IPS-15b (cell line): ENCODE data around the gene CADM2.

Experiments used
- H3K27me3 ChIP-seq: one replicate; pipeline ENCODE4 v1.6.1; 2013; ENCODE audit warnings: low read length; ENCODE audit not compliant: control insufficient read depth, insufficient read depth
- H3K36me3 ChIP-seq: one replicate; pipeline ENCODE4 v1.6.1; 2013; ENCODE audit warnings: low read length; ENCODE audit not compliant: control insufficient read depth, insufficient read depth
- H3K4me1 ChIP-seq: one replicate; pipeline ENCODE4 v1.6.1; 2013; ENCODE audit warnings: mild to moderate bottlenecking, low read length; ENCODE audit not compliant: control insufficient read depth, insufficient read depth
- H3K4me3 ChIP-seq: one replicate; pipeline ENCODE4 v1.5.1; 2013; ENCODE audit warnings: low read depth, low read length
- H3K9ac ChIP-seq: one replicate; pipeline ENCODE4 v1.6.1; 2013; ENCODE audit warnings: low read depth, mild to moderate bottlenecking, low read length
- H3K9me3 ChIP-seq: one replicate; pipeline ENCODE4 v1.6.1; 2013; ENCODE audit warnings: mild to moderate bottlenecking, low read length; ENCODE audit not compliant: control insufficient read depth, insufficient read depth

Gene CADM2

GRCh38 chr3:85037203-85037602 lies 78.4 kb downstream of the CADM2 start:
- Histone ChIP-seq H3K4me1 (peaks cover 9% of the 10 kb centered on the region), H3K9me3 (no peaks in the 10 kb centered on the region), H3K27me3 (no peaks in the 10 kb centered on the region), H3K36me3 (no peaks in the 10 kb centered on the region), H3K9ac (no peak overlapping the region), H3K4me3 (no peak overlapping the region)

- Histone ChIP-seq H3K36me3 (no peaks in the 10 kb centered on the region), H3K9ac (no peak overlapping the region), H3K4me1 (peaks cover 15% of the 10 kb centered on the region), H3K27me3 (no peaks in the 10 kb centered on the region), H3K4me3 (no peak overlapping the region), H3K9me3 (no peaks in the 10 kb centered on the region)
These were observed 82.2 kb downstream of the CADM2 start for GRCh38 chr3:85041001-85041400.

- peaks cover 15% of the 10 kb centered on the region for H3K4me1 ChIP-seq
- no peaks in the 10 kb centered on the region for H3K36me3 ChIP-seq
- no peak overlapping the region for H3K4me3 ChIP-seq
- no peaks in the 10 kb centered on the region for H3K27me3 ChIP-seq
- H3K9ac ChIP-seq = no peak overlapping the region
- H3K9me3 ChIP-seq = no peaks in the 10 kb centered on the region
These were observed 82.8 kb downstream of the CADM2 start for GRCh38 chr3:85041562-85042055.

- no peaks in the 10 kb centered on the region for H3K4me1 ChIP-seq
- no peaks in the 10 kb centered on the region for H3K27me3 ChIP-seq
- no peaks in the 10 kb centered on the region for H3K36me3 ChIP-seq
- H3K4me3 ChIP-seq = no peak overlapping the region
- H3K9ac ChIP-seq = no peak overlapping the region
- H3K9me3 ChIP-seq = no peaks in the 10 kb centered on the region
These were observed 92.0 kb downstream of the CADM2 start for GRCh38 chr3:85050821-85051220.

GRCh38 chr3:85051786-85052185 lies 93.0 kb downstream of the CADM2 start:
- no peaks in the 10 kb centered on the region for H3K9me3 ChIP-seq
- no peaks in the 10 kb centered on the region for H3K27me3 ChIP-seq
- no peak overlapping the region for H3K9ac ChIP-seq
- no peaks in the 10 kb centered on the region for H3K4me1 ChIP-seq
- H3K4me3 ChIP-seq = no peak overlapping the region
- H3K36me3 ChIP-seq = no peaks in the 10 kb centered on the region

GRCh38 chr3:85053626-85054025 lies 94.8 kb downstream of the CADM2 start:
- Histone ChIP-seq H3K36me3 (no peaks in the 10 kb centered on the region), H3K9me3 (no peaks in the 10 kb centered on the region), H3K9ac (no peak overlapping the region), H3K4me3 (no peak overlapping the region), H3K4me1 (no peaks in the 10 kb centered on the region), H3K27me3 (no peaks in the 10 kb centered on the region)

- H3K36me3 ChIP-seq = no peaks in the 10 kb centered on the region
- no peak overlapping the region for H3K4me3 ChIP-seq
- H3K4me1 ChIP-seq = no peaks in the 10 kb centered on the region
- no peaks in the 10 kb centered on the region for H3K27me3 ChIP-seq
- no peak overlapping the region for H3K9ac ChIP-seq
- H3K9me3 ChIP-seq = no peaks in the 10 kb centered on the region
These were observed 95.8 kb downstream of the CADM2 start for GRCh38 chr3:85054579-85054978.

- H3K36me3 ChIP-seq = no peaks in the 10 kb centered on the region
- H3K27me3 ChIP-seq = no peaks in the 10 kb centered on the region
- H3K4me1 ChIP-seq = no peaks in the 10 kb centered on the region
- no peaks in the 10 kb centered on the region for H3K9me3 ChIP-seq
- no peak overlapping the region for H3K4me3 ChIP-seq
- H3K9ac ChIP-seq = no peak overlapping the region
These were observed 110.1 kb downstream of the CADM2 start for GRCh38 chr3:85068911-85069310.

GRCh38 chr3:85074003-85074402 lies 115.2 kb downstream of the CADM2 start:
- Histone ChIP-seq H3K4me3 (no peak overlapping the region), H3K9ac (no peak overlapping the region), H3K27me3 (no peaks in the 10 kb centered on the region), H3K4me1 (peaks cover 3% of the 10 kb centered on the region), H3K36me3 (no peaks in the 10 kb centered on the region), H3K9me3 (no peaks in the 10 kb centered on the region)

- Histone ChIP-seq H3K4me3 (no peak overlapping the region), H3K9ac (no peak overlapping the region), H3K27me3 (no peaks in the 10 kb centered on the region)
These were observed 116.9 kb downstream of the CADM2 start for GRCh38 chr3:85075663-85076062.

GRCh38 chr3:85077018-85077417 lies 118.2 kb downstream of the CADM2 start:
- Histone ChIP-seq H3K9me3 (no peaks in the 10 kb centered on the region), H3K36me3 (no peaks in the 10 kb centered on the region), H3K4me3 (no peak overlapping the region), H3K4me1 (peaks cover 7% of the 10 kb centered on the region), H3K27me3 (no peaks in the 10 kb centered on the region), H3K9ac (no peak overlapping the region)

More at GRCh38 chr3:85075663-85076062, 116.9 kb downstream of the CADM2 start:
- Histone ChIP-seq H3K9me3 (no peaks in the 10 kb centered on the region), H3K4me1 (peaks cover 3% of the 10 kb centered on the region), H3K36me3 (no peaks in the 10 kb centered on the region)

GRCh38 chr3:85081191-85081906 lies 122.6 kb downstream of the CADM2 start:
- Histone ChIP-seq H3K4me1 (peaks cover 7% of the 10 kb centered on the region), H3K4me3 (no peak overlapping the region), H3K36me3 (no peaks in the 10 kb centered on the region), H3K9me3 (no peaks in the 10 kb centered on the region), H3K27me3 (no peaks in the 10 kb centered on the region), H3K9ac (no peak overlapping the region)
